ENCODE results near the gene BHLHA9.

BHLHA9 gene

DNA sequence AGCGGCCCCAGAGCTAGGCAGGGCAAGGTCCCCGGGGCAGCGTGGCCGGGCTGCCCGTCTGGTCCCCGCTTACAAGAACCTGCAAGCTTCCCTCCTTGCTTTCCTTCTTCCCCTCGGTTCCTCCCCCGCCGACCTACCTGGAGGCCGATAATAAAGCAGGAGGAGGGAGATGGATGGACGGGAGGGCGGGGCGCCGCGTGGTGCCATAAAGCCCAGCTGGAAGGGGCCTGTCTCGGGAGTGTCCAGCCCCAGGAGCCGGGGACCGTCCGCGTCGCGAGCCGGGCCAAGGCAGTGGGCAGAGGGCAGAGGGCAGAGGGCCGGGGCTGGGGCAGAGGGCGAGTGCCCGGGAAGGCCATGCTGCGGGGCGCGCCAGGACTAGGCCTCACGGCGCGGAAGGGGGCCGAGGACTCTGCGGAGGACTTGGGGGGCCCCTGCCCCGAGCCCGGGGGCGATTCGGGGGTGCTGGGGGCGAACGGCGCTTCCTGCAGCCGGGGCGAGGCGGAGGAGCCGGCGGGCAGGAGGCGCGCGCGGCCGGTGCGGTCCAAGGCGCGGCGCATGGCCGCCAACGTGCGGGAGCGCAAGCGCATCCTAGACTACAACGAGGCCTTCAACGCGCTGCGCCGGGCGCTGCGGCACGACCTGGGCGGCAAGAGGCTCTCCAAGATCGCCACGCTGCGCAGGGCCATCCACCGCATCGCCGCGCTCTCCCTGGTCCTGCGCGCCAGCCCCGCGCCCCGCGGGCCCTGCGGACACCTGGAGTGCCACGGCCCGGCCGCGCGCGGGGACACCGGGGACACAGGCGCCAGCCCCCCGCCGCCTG, at the start of gene BHLHA9:
Gene BHLHA9, plus strand, starts transcription at position 235 of the 820 bp plus-strand sequence. Its CDS starts 120 bp downstream, at position 355.
- TF ChIP-seq CTCF (IDR thresholded peaks at IDR 0.05): no peak
- Mint-ChIP-seq H3K4me1 (peaks cover 51% of the 10 kb centered on the region), H3K27me3 (ENCODE audit: low read depth, poor library complexity) (peaks cover 22% of the 10 kb centered on the region), H3K36me3 (ENCODE audit: low read depth) (no peaks in the 10 kb centered on the region), H3K27ac (no peak within 1 kb of the TSS), H3K9me3 (no peaks in the 10 kb centered on the region), H3K4me3 (peak within 1 kb of the TSS; percentile 92)
- DNase-seq: no peak

- no peak for TF ChIP-seq CTCF (IDR thresholded peaks at IDR 0.05)
- H3K4me1 Mint-ChIP-seq: peaks cover 26% of the 10 kb centered on the region
- H3K4me3 Mint-ChIP-seq: no peak overlapping the region
- no peak for DNase-seq
- H3K27ac Mint-ChIP-seq: no peak overlapping the region
- H3K36me3 Mint-ChIP-seq (ENCODE audit: low read depth): no peaks in the 10 kb centered on the region
- no peaks in the 10 kb centered on the region for H3K9me3 Mint-ChIP-seq
- peaks cover 40% of the 10 kb centered on the region for H3K27me3 Mint-ChIP-seq (ENCODE audit: low read depth, poor library complexity)
These were observed 49.0 kb upstream of the BHLHA9 start for GRCh38 chr17:1221209-1221608.

DNA sequence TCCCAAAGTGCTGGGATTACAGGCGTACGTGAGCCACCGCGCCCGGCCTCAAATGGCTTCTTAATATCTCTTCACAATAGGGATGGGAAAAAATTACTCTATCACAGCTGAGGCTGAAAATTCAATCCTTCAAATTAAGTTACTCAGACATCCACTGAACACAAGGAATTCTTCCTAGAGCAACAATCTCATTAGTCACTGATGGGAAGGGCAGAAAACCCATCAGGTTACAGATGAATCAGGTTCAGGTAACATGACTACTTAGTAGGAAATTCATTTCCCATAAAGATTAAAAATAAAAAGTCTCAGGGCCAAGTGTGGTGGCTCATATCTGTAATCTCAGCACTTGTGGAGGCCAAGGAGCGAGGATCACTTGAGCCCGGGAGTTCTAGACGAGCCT, 47.9 kb upstream of the BHLHA9 start:
- H3K9me3 Mint-ChIP-seq: no peaks in the 10 kb centered on the region
- DNase-seq: no peak
- H3K4me3 Mint-ChIP-seq: no peak overlapping the region
- peaks cover 20% of the 10 kb centered on the region for H3K4me1 Mint-ChIP-seq
- TF ChIP-seq CTCF (IDR thresholded peaks at IDR 0.05): no peak
- peaks cover 49% of the 10 kb centered on the region for H3K27me3 Mint-ChIP-seq (ENCODE audit: low read depth, poor library complexity)
- no peak overlapping the region for H3K27ac Mint-ChIP-seq
- no peaks in the 10 kb centered on the region for H3K36me3 Mint-ChIP-seq (ENCODE audit: low read depth)

DNA sequence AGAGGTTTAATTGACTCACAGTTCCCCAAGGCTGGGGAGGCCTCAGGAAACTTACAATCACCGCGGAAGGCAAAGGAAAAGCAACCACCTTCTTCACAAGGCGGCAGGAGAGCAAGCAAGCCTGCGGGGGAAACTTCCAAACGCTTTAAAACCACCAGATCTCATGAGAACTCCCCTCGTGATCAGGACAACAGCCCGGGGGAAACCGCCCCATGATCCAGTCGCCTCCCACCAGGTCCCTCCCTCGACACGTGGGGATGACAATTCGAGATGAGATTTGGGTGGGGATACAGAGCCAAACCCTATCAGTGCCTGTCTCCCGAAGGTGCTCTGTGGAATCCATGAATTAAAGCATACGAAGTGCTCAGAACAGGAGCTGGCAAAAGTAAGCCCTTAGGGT, 46.6 kb upstream of the BHLHA9 start:
- Mint-ChIP-seq H3K4me3 (no peak overlapping the region), H3K9me3 (no peaks in the 10 kb centered on the region), H3K27ac (peak overlapping the region; percentile 91), H3K27me3 (ENCODE audit: low read depth, poor library complexity) (peaks cover 63% of the 10 kb centered on the region), H3K4me1 (peaks cover 30% of the 10 kb centered on the region), H3K36me3 (ENCODE audit: low read depth) (no peaks in the 10 kb centered on the region)
- no peak for DNase-seq
- no peak for TF ChIP-seq CTCF (IDR thresholded peaks at IDR 0.05)

GRCh38 chr17:1224330-1224729, 45.9 kb upstream of the BHLHA9 start:
- Mint-ChIP-seq H3K27ac (no peak overlapping the region), H3K4me3 (no peak overlapping the region), H3K9me3 (no peaks in the 10 kb centered on the region), H3K4me1 (peaks cover 30% of the 10 kb centered on the region), H3K36me3 (ENCODE audit: low read depth) (no peaks in the 10 kb centered on the region), H3K27me3 (ENCODE audit: low read depth, poor library complexity) (peaks cover 63% of the 10 kb centered on the region)
- TF ChIP-seq CTCF (IDR thresholded peaks at IDR 0.05): no peak
- DNase-seq: no peak

- no peak for TF ChIP-seq CTCF (IDR thresholded peaks at IDR 0.05)
- no peak overlapping the region for H3K4me3 Mint-ChIP-seq
- H3K27ac Mint-ChIP-seq: no peak overlapping the region
- DNase-seq: no peak
- peaks cover 4% of the 10 kb centered on the region for H3K9me3 Mint-ChIP-seq
- H3K27me3 Mint-ChIP-seq (ENCODE audit: low read depth, poor library complexity): peaks cover 71% of the 10 kb centered on the region
- peaks cover 37% of the 10 kb centered on the region for H3K4me1 Mint-ChIP-seq
- H3K36me3 Mint-ChIP-seq (ENCODE audit: low read depth): no peaks in the 10 kb centered on the region
These were observed 43.9 kb upstream of the BHLHA9 start for GRCh38 chr17:1226308-1226707.
